KMS-11 (cell line): ENCODE data around the gene KCNH8.

Experiments used
- H2AFZ ChIP-seq: fragments of 200-600 bp; sonication (generic); 2 replicates; pipeline ENCODE4 v1.6.1; 2016; ENCODE audit warnings: antibody characterized with exemption, mixed run types, low read depth
- H3K27ac ChIP-seq: fragments of 200-600 bp; sonication (generic); 2 replicates; pipeline ENCODE4 v1.6.1; 2016; ENCODE audit warnings: mild to moderate bottlenecking, mixed run types
- H3K27me3 ChIP-seq: fragments of 200-600 bp; sonication (generic); 2 replicates; pipeline ENCODE4 v1.6.1; 2017; ENCODE audit warnings: mild to moderate bottlenecking, low read depth, mixed run types, moderate library complexity; ENCODE audit not compliant: insufficient read depth
- H3K36me3 ChIP-seq: fragments of 200-600 bp; sonication (generic); 2 replicates; pipeline ENCODE4 v1.6.1; 2017; ENCODE audit warnings: mild to moderate bottlenecking, mixed run types; ENCODE audit not compliant: insufficient read depth
- H3K4me1 ChIP-seq: fragments of 200-600 bp; sonication (generic); 2 replicates; pipeline ENCODE4 v1.6.1; 2016; ENCODE audit warnings: mild to moderate bottlenecking, low read depth, mixed run types; ENCODE audit not compliant: poor library complexity, severe bottlenecking
- H3K4me2 ChIP-seq: fragments of 200-600 bp; sonication (generic); 2 replicates; pipeline ENCODE4 v1.7.0; 2016; ENCODE audit warnings: mild to moderate bottlenecking, mixed run types
- H3K4me3 ChIP-seq: fragments of 200-600 bp; sonication (generic); IDR thresholded peaks from 2 replicates; pipeline ENCODE4 v1.6.1; 2017; ENCODE audit warnings: low read depth, low read length, mixed read lengths; ENCODE audit not compliant: insufficient read depth
- H3K79me2 ChIP-seq: fragments of 200-600 bp; sonication (generic); 2 replicates; pipeline ENCODE4 v1.6.1; 2016; ENCODE audit warnings: low read depth, mixed run types; ENCODE audit not compliant: insufficient read depth
- H3K9ac ChIP-seq: fragments of 200-600 bp; sonication (generic); 2 replicates; pipeline ENCODE4 v1.6.1; 2016; ENCODE audit warnings: mild to moderate bottlenecking, mixed run types
- H4K20me1 ChIP-seq: fragments of 200-600 bp; sonication (generic); 2 replicates; pipeline ENCODE4 v1.6.1; 2016; ENCODE audit warnings: mild to moderate bottlenecking, mixed run types; ENCODE audit not compliant: insufficient read depth
- CTCF ChIP-seq: fragments of 200-600 bp; sonication (generic); conservative IDR thresholded peaks from 2 replicates; pipeline ENCODE4 v1.6.1; 2017; ENCODE audit warnings: low read depth, mild to moderate bottlenecking, antibody characterized with exemption, low read length, moderate library complexity, mixed read lengths

Gene KCNH8

DNA sequence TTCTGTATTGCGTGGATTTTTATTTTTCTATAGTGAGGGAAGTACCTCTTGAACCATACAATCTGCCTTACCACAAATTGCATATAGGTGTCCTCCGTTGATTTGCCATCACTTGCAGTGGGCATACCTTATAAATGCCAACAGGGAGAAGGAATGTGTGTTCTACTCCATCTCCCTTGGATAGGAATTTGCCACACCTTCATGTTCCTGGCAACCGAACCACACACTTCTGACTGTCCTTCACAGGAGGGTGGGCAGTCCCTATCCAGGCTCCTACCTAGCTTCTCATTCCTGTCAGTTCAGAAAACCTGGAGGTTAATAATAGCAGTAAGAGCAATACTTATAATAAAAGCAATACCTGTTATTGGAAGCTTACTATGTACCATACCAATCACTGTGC, 428.0 kb downstream of the KCNH8 start:
- Histone ChIP-seq H3K36me3 (no peaks in the 10 kb centered on the region), H3K4me3 (no peak overlapping the region), H3K79me2 (no peaks in the 10 kb centered on the region), H3K9ac (no peak overlapping the region), H2AFZ (no peak overlapping the region), H4K20me1 (no peaks in the 10 kb centered on the region), H3K4me2 (no peak overlapping the region), H3K27ac (no peak overlapping the region), H3K4me1 (no peaks in the 10 kb centered on the region), H3K27me3 (no peaks in the 10 kb centered on the region)
- no peak for TF ChIP-seq CTCF
